GM18519 (cell line): ENCODE measurements around the gene HRH3.

ENCODE experiments used
- ATAC-seq: cut with Tn5 transposase; IDR thresholded peaks from one replicate; pipeline ENCODE4 v1.9.1; 2021; ENCODE audit warnings: mild to moderate bottlenecking, moderate library complexity; ENCODE audit not compliant: unreplicated experiment, low FRiP score

HRH3 gene

DNA sequence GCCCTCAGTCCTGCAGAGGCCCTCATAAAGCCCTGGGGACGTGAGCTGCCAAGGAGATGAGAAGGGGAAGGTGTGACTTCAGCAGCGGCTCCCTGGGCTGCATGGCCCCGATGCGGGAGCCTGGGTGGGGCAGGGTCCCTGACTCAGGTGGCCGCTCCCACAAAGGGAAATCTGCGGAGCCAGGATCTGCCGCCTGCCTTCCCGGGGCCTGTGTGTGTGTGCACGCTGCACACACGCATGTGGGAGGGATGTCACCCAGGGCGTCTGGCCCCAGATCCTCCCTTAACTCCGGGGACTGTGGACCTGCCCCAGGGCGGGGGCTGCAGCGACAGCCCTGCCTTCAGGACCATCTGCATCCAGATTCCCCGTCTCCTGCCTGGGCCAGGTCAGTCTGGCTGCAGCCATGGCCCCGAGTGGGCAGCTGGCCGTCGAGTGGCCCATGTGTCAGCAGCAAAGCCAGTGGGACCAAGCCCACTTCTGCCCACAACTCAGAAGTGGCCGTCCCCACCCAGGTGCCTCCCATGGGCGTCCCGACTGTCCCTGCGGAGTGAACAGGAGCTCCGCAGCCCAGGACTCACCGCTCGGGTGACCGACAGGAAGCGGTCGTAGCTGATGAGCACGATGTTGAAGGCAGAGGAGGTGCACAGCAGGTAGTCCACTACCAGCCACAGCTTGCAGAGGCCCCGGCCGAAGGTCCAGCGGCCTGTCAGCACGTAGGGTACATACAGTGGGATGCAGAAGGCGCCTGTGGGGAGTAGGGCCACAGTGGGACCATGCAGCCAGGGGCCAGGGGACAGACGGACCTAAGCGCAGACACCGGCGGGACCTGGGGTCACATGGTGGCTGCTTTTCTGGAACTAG is 1.9 kb downstream of the HRH3 start:
- ATAC-seq: no peak

DNA sequence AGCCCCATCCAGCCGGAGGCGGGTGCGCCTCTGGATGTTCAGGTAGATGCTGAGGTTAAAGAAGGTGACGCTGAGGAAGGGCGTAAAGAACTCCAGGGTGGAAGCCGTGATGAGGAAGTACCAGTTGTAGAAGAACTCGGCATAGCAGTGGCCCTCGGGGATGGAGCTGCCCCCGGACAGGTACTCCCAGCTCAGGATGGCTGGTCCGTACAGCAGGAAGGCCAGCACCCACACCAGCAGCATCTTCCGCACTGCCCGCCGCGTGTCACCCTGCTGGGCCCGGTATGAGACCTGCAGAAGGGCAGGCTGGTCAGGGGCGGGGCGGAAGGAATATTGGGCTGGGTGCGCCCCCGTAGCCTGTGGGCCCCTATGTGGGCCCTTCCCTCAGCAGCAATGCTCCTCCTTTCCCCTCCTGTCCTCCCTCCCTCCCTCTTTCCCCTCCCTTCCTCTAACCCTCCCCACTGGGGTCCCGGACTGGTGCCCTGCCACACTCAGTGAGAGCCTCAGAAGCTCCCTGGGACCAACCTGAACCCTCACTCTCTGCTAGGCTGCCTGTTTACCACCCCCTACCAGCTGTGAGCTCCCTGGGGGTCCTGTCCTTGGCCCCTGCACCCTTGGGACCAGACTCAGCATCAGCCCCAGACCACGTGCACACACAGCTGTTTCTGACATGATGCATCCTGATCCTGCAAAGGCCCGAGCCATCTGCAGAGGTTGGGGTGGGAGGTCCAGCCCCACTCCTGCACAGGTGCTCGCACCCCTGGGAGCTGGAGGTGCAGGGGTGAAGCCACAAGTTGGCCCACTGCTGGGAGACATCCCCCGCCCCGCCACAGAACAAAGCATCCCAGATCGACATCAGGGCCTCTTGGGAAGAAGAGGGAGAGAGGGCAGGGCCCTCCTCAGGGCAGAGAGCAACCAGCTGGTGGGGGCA is 3.2 kb downstream of the HRH3 start:
- no peak for ATAC-seq

DNA sequence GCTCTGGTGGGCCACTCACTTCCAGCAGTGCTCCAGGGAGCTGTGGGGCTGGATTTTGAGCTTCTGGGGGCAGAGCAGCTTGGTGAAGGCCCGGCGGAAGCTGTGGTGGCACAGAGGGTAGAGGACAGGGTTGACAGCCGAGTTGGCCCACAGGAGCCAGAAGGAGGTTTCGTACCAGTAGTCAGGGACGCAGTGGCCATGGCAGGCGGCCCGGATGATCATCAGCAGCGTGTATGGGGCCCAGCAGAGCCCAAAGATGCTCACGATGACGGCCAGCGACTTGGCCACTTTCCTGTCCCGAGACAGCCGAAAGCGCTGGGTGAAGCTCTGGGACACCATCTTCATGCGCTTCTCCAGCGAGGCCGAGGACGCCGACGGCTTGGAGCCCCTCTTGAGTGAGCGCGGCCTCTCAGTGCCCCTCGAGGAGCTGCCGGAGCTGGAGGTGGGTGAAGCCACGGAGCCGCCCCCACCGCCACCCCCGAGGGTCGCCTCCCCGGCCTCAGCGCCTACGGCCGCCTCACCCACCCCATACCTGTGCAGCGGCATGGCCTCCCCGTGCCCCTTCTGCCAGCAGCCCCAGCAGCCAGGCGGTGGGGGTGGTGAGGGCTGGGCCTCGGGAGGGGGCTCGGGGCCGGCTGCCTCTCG is 4.0 kb downstream of the HRH3 start:
- no peak for ATAC-seq

GRCh38 chr20:62215020-62215990 is 4.8 kb downstream of the HRH3 start:
- no peak for ATAC-seq

DNA sequence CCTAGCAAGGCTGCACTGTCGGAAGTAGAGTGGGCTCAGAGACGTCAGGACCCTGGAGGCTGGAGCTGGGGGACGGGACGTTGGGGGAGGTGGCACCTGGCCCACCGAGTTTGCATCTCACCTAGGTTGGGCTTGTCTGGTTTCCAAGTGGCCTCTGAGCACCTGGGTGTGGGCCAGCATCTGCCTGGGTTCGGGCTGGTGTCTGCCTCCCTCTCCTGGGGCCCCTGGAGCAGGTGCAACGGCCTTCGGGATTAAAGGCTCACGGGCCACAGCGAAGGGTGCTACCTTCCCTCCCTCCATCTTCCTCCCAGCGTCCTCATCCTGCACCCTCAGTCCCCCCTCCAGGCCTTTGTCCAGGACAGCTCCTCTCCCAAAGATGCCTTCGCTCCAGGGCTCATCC is 6.0 kb downstream of the HRH3 start:
- no peak for ATAC-seq

- ATAC-seq: no peak
Observed at GRCh38 chr20:62212299-62212698, 7.8 kb downstream of the HRH3 start.

GRCh38 chr20:62211769-62212288 is 8.2 kb downstream of the HRH3 start:
- ATAC-seq: no peak

DNA sequence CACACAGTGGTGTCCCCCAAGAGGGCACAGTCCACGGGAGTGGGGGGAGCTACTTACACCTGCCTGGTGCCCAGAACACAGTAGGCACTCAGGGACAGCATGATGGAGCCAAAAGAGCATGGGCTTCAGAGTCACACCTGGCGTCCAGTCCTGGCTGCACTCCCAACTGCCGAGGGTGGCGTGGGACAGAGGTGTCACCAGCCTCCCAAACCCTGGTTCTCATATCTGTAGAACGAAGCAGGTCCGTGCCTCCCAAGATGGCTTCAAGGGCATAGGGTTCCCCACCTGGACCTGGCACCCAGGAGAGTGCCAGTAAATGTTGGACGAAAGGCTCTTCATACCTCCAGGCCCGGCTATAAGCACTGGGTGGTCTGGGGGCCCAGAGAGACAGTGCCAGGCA is 8.9 kb downstream of the HRH3 start:
- no peak for ATAC-seq

GRCh38 chr20:62210496-62210855 is 9.6 kb downstream of the HRH3 start:
- no peak for ATAC-seq

- ATAC-seq: no peak
Observed at GRCh38 chr20:62209850-62210495, 10.1 kb downstream of the HRH3 start.

- no peak for ATAC-seq
Observed at GRCh38 chr20:62208795-62209755, 11.0 kb downstream of the HRH3 start.

DNA sequence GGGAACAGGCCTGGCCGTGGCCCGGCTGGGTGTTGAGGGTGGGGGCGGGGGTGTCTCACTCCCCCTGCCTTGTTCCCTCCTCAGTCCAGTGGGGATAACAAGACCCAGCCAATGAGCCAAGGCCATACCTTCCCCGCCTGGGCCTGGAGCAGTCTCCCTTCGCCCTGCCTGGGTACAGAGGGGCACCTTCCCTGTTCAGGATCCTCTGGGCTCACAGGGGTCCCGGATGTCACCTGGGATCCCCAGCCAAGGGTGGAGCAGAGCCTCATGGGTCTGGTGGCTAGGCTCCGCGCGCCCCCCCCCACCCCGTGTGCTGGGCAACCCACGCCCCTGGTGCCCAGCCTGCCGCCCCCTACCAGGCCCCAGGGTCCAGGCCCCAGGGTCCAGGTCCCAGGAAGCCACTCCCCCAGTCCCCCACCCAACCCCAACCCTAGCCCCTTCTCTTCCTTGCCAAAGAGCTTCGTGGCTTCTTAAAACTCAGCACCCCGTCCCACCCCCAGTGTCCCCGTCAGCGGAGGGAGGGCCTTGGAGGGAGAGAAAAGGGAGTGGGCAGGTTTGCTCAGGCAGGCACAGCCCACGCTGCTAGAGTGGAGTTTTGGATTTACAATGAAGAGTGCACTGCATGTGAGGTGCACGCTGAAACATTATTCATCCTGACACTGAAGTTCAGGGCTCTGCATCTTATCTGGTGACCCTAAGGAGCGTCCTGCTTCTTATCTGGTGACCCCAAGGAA is 11.8 kb downstream of the HRH3 start:
- ATAC-seq: no peak

GRCh38 chr20:62206388-62206775 is 13.7 kb downstream of the HRH3 start:
- no peak for ATAC-seq

DNA sequence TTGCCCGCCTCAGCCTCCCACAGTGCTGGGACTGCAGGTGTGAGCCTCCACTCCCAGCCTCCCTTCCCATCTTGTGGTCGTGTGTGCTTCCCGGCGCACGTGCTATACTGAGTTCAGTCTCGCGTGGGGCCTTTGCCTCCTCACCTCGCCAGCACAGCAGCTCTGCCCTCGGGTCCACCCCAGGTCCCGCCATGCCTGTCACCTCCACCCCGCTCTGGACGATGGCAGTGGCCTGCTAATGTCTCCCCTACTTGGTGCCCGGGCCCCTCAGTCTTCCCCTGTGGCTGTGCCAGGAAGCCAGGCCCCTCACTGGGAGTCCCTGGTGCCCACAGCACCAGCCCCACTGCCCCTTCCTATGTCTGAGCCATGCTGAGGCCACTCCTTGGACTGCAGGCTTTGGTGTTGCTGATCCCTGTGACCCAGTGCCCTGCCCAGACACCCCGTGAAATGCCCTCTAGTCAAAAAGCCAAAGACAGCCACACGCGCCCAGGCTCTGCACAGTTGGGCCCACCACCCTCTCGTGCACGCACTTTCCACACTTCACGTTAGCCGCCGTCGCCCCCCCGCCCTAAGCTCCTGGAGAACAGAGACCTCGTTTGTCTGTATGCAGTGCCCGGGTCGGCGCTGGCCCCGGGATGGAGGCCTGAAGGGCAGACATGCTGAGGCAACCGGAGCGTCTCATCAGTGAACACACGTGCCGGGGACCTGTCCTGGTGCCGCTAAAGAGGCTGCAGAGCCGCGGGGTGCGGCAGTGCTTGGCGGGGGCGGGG is 14.3 kb downstream of the HRH3 start:
- ATAC-seq: no peak

GRCh38 chr20:62203378-62204030 is 16.6 kb downstream of the HRH3 start:
- no peak for ATAC-seq

GRCh38 chr20:62202676-62203377 is 17.3 kb downstream of the HRH3 start:
- ATAC-seq: no peak
